Fibroblast of the aortic adventitia (primary cell): Measurements from ENCODE around the gene PTBP1. TPM values are rescaled to one million over a fixed set of nuclear protein-coding genes. Genes with fewer than 3 reads are reported as not detected.
A peak's percentile ranks its signal among the peaks of the same experiment; 100 is the strongest.

Experiments
- DNase-seq: peaks from one replicate; pipeline ENCODE4 v3.0.0-alpha.2; 2010; ENCODE audit warnings: low read depth
- H3K4me3 ChIP-seq: 2 replicates; pipeline ENCODE4 v1.5.1; 2011; ENCODE audit warnings: low read depth, mild to moderate bottlenecking, control low read depth, low read length, moderate library complexity
- total RNA-seq: library from RNA; depleted of rRNA; stranded (reverse); fragments of >200 nt; gene quantifications from 2 replicates; pipeline ENCODE4 v1.2.3, GENCODE V29; 2012; ENCODE audit warnings: low replicate concordance
- TF ChIP-seq, protein P1 (sequence below): IDR thresholded peaks from 2 replicates; pipeline ENCODE4 v1.5.1; 2011; ENCODE audit warnings: mild to moderate bottlenecking, low read length, control low read depth, inconsistent platforms; ENCODE audit not compliant: insufficient read depth

Gene PTBP1
- total RNA-seq, 1 donor = 121 TPM

DNA sequence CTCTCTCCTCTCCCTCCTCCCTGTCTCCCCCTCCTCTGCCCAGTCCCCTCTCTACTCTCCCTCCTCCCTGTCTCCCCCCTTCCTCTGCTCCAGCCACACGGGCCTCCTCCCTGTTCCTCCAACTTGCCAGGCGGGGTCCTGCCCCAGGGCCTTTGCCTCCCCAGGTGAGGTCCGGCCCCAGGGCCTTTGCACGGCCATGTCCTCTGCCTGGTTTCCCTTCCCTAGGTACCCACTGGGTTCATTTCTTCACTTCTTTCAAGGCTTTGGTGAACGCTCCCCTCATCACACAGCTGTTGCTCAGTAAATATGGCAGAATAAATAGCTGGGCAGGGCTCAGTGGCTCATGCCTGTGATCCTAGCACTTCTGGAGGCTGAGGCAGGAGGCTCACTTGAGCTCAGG is 25.2 kb upstream of the PTBP1 start:
- TF ChIP-seq, protein P1, sequence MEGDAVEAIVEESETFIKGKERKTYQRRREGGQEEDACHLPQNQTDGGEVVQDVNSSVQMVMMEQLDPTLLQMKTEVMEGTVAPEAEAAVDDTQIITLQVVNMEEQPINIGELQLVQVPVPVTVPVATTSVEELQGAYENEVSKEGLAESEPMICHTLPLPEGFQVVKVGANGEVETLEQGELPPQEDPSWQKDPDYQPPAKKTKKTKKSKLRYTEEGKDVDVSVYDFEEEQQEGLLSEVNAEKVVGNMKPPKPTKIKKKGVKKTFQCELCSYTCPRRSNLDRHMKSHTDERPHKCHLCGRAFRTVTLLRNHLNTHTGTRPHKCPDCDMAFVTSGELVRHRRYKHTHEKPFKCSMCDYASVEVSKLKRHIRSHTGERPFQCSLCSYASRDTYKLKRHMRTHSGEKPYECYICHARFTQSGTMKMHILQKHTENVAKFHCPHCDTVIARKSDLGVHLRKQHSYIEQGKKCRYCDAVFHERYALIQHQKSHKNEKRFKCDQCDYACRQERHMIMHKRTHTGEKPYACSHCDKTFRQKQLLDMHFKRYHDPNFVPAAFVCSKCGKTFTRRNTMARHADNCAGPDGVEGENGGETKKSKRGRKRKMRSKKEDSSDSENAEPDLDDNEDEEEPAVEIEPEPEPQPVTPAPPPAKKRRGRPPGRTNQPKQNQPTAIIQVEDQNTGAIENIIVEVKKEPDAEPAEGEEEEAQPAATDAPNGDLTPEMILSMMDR = no peak
- H3K4me3 ChIP-seq = no peak overlapping the region
- no peak for DNase-seq

DNA sequence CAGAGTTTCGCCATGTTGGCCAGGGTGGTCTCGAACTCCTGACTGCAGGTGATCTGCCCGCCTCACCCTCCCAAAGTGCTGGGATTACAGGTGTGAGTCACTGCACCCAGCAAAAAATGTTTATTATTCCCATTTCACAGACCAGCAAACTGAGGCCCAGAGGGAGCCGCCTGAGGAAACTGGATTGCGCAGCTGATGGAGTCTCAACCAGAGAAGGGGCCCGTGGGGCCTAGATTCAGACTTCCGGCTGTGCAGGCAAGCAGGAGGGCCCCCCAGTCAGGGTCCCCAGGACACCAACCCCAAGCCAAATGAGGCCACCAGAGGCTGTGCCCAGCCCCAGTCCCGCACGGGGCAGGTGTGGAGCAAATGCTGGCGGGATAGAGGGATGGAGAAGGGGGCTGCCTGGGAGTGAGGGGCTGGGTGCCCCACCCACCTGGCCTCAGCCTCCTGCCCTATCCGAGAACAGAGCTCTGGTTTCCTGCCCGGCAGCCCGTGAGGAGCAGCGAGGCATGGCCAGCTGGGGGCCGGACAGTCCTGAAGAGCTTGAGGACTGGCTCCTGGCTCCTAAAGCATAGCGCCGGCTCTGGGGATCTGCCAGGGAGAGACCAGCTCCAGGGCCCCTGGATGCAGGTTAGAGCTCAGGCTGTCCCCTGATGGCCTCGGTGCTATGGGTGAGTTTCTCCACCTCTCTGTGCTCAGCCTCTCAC is 24.4 kb upstream of the PTBP1 start:
- DNase-seq = no peak
- H3K4me3 ChIP-seq = no peak overlapping the region
- TF ChIP-seq, protein P1 = no peak

DNA sequence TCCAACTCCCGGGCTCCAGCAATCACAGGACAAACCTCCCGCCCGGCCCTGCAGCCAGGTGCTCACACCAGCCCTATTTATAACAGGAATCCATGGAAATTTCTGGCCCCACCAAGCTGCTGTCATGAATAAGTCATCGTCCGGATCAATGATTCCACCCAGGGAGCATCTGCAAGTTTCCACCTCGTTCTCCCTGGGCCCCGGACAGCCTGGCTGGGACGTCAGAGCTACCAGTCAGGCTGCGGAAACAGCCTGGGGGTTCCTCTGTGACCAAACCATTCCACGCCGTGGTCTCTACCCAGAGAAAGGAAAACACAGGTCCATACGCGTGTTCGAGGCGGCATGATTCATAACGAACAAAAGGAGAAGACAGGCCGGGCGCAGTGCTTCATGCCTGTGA is 20.7 kb upstream of the PTBP1 start:
- TF ChIP-seq, protein P1 = no peak
- DNase-seq = no peak
- no peak overlapping the region for H3K4me3 ChIP-seq

DNA sequence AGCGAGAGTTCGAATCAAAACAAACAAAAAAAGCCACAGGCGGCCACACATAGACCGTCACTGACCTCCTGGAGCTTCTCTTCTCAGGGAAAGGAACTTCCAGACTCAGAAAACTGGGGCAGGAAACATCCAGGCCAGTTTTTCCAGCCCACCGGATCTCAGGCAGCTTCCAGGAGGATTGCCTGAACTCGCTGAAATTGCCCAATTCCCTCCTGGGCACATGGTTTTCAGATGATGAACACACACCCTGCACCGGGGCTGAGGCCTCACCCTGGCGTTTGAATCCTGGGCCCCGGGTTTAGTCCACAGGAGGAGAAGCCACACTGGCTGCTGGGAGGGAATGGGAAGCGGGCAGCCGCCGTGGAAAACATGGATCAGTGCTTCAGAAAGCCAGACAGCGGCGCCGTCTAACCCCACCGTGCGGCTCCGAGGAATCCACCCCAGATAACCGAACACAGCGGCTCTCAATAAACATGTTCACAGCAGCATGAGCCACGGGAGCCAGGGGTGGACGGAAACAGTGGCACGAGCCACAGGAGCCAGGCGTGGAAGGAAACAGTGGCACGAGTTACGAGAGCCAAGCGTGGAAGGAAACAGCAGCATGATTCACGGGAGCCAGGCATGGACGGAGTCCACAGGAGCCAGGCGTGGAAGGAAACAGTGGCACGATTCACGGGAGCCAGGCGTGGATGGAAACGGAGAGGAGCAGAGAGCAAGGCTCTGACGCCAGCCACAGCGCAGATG is 18.2 kb upstream of the PTBP1 start:
- no peak overlapping the region for H3K4me3 ChIP-seq
- DNase-seq = peak; percentile 96
- TF ChIP-seq, protein P1 = peak; percentile 5

DNA sequence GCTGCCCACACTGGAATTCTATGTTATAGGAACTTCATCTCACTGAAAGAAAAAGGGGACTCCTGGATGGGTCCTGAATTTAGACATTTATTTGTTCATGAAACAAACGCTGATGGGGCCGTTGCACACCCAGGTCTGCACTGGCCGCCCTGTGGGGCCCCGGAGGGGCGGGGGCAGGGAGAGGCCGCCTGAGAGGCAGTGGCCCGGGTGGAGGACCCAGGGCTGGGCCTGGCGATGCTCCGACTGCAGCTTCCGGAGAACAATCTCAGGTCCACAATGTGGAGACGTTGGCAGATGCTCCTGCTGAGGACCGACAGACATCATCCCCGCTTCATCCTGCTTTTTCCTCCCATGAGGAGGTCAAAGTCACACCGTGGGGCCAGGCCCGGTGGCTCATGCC is 16.3 kb upstream of the PTBP1 start:
- TF ChIP-seq, protein P1 = no peak
- DNase-seq = no peak
- H3K4me3 ChIP-seq = no peak overlapping the region

DNA sequence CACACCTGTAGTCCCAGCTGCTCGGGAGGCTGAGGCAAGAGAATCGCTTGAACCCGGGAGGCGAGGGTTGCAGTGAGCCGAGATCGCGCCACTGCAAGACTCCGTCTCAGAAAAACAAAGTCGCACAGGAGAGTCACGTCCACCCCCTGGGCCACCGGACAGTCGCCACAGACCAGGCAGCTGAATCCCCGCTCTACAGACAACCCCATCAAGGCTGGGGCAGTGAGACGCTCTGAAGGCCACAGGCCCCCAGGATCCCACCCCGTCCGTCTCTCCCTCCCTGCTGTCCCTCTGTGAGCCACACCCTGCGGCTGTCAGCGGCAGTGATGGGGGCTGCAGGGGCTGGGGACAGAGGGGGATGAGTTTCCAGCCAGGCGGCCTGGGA is 15.5 kb upstream of the PTBP1 start:
- H3K4me3 ChIP-seq = no peak overlapping the region
- TF ChIP-seq, protein P1 = no peak
- DNase-seq = no peak
